ENCODE results near the gene RSPH1.

Gene RSPH1

DNA sequence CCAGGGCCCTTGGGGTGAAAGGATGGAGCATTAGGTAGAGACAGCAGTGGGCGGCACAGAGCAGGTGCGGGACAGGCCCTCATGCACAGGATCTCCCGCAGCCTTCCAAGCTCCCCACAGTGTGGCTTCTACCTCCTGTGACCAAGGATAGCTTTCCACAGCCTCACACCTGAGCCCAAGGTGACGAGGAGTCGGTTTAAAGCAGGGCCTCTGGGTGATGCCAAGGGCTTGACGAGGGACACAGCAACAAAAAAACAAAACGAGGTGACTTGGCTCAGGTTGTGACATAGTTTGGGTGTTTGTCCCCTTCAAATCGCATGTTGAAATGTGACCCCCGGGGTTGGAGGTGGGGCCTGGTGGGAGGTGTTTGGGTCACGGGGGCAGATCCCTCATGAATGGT lies 15.3 kb downstream of the RSPH1 start:
- Histone ChIP-seq H2AFZ (ENCODE audit: insufficient read depth, low read length, poor library complexity) (no peak overlapping the region), H3K79me2 (ENCODE audit: control insufficient read depth, insufficient read depth, low read length, poor library complexity) (no peaks in the 10 kb centered on the region), H3K4me1 (ENCODE audit: control insufficient read depth in 1 of 2, insufficient read depth in 2 of 2, low read length in 2 of 2) (no peaks in the 10 kb centered on the region), H3K27me3 (ENCODE audit: insufficient read depth, low read length) (no peaks in the 10 kb centered on the region), H3K79me1 (ENCODE audit: low read length) (no peaks in the 10 kb centered on the region), H3K9me3 (ENCODE audit: insufficient read depth, low read depth, low read length) (peaks cover 2% of the 10 kb centered on the region), H3K18ac (ENCODE audit: low read length) (no peak overlapping the region), H3K23ac (ENCODE audit: low read length) (no peak overlapping the region), H3K14ac (ENCODE audit: low read length) (no peak overlapping the region), H3K9ac (ENCODE audit: low read length) (no peak overlapping the region), H4K91ac (ENCODE audit: low read depth, low read length) (no peak overlapping the region), H3K4me3 (ENCODE audit: low read depth, low read length) (no peak overlapping the region), H4K8ac (ENCODE audit: low read depth, low read length) (no peak overlapping the region), H2AK5ac (ENCODE audit: low read length) (no peak overlapping the region), H3K4me2 (ENCODE audit: low read length) (no peak overlapping the region), H2BK5ac (ENCODE audit: low read depth, low read length, poor library complexity) (no peak overlapping the region), H3K36me3 (ENCODE audit: control insufficient read depth in 1 of 2, insufficient read depth in 2 of 2, low read length in 2 of 2) (no peaks in the 10 kb centered on the region), H3K4ac (ENCODE audit: low read depth, low read length) (no peak overlapping the region), H2BK12ac (ENCODE audit: low read length) (no peak overlapping the region), H4K12ac (ENCODE audit: low read depth, low read length) (no peak overlapping the region), H2BK120ac (ENCODE audit: insufficient read depth, low read length, poor library complexity) (no peak overlapping the region), H3K27ac (ENCODE audit: low read depth, low read length) (no peak overlapping the region)
- DNase-seq = no peak
- no CpG with 5 or more reads among the region's 10 CpGs for WGBS (ENCODE audit: extremely low coverage, insufficient coverage, insufficient read length)

DNA sequence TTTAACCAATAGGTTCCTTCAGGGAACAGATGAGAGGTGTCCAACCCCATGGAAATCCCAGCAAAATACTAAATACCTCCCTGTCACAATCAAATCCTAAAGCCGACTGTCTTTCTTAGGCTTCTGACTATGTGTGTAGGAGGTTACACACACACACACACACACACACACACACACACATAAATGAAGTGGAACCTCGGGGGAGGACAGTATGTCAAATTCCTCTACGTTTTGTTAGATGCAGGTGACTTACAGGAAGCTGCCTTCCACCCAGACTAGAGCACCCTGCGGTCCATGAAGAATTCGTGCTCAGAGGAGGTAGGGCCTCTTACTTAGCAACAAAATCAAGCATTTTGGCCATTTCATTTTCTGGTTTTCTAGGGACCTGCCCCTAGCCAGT lies 16.4 kb downstream of the RSPH1 start:
- no peak overlapping the region for H3K27ac ChIP-seq (ENCODE audit: low read depth, low read length)
- H4K12ac ChIP-seq (ENCODE audit: low read depth, low read length) = no peak overlapping the region
- H2BK120ac ChIP-seq (ENCODE audit: insufficient read depth, low read length, poor library complexity) = no peak overlapping the region
- no peak overlapping the region for H3K18ac ChIP-seq (ENCODE audit: low read length)
- no peak overlapping the region for H3K9ac ChIP-seq (ENCODE audit: low read length)
- no peak overlapping the region for H3K4me2 ChIP-seq (ENCODE audit: low read length)
- no peak overlapping the region for H3K14ac ChIP-seq (ENCODE audit: low read length)
- H4K91ac ChIP-seq (ENCODE audit: low read depth, low read length) = no peak overlapping the region
- H2AFZ ChIP-seq (ENCODE audit: insufficient read depth, low read length, poor library complexity) = no peak overlapping the region
- no peaks in the 10 kb centered on the region for H3K36me3 ChIP-seq (ENCODE audit: control insufficient read depth in 1 of 2, insufficient read depth in 2 of 2, low read length in 2 of 2)
- no peak overlapping the region for H2BK5ac ChIP-seq (ENCODE audit: low read depth, low read length, poor library complexity)
- no peaks in the 10 kb centered on the region for H3K4me1 ChIP-seq (ENCODE audit: control insufficient read depth in 1 of 2, insufficient read depth in 2 of 2, low read length in 2 of 2)
- H3K27me3 ChIP-seq (ENCODE audit: insufficient read depth, low read length) = no peaks in the 10 kb centered on the region
- H4K8ac ChIP-seq (ENCODE audit: low read depth, low read length) = no peak overlapping the region
- H3K9me3 ChIP-seq (ENCODE audit: insufficient read depth, low read depth, low read length) = no peaks in the 10 kb centered on the region
- H3K79me1 ChIP-seq (ENCODE audit: low read length) = no peaks in the 10 kb centered on the region
- H3K23ac ChIP-seq (ENCODE audit: low read length) = no peak overlapping the region
- no peak for DNase-seq
- H3K4me3 ChIP-seq (ENCODE audit: low read depth, low read length) = no peak overlapping the region
- H2AK5ac ChIP-seq (ENCODE audit: low read length) = no peak overlapping the region
- no peaks in the 10 kb centered on the region for H3K79me2 ChIP-seq (ENCODE audit: control insufficient read depth, insufficient read depth, low read length, poor library complexity)
- no peak overlapping the region for H3K4ac ChIP-seq (ENCODE audit: low read depth, low read length)
- H2BK12ac ChIP-seq (ENCODE audit: low read length) = no peak overlapping the region
- no CpG with 5 or more reads among the region's 5 CpGs for WGBS (ENCODE audit: extremely low coverage, insufficient coverage, insufficient read length)

GRCh38 chr21:42478504-42478903 lies 17.5 kb downstream of the RSPH1 start:
- Histone ChIP-seq H3K79me2 (ENCODE audit: control insufficient read depth, insufficient read depth, low read length, poor library complexity) (no peaks in the 10 kb centered on the region), H2BK5ac (ENCODE audit: low read depth, low read length, poor library complexity) (no peak overlapping the region), H3K14ac (ENCODE audit: low read length) (no peak overlapping the region), H3K4me3 (ENCODE audit: low read depth, low read length) (no peak overlapping the region), H3K23ac (ENCODE audit: low read length) (no peak overlapping the region), H4K91ac (ENCODE audit: low read depth, low read length) (no peak overlapping the region), H4K8ac (ENCODE audit: low read depth, low read length) (no peak overlapping the region), H3K4ac (ENCODE audit: low read depth, low read length) (no peak overlapping the region), H2AFZ (ENCODE audit: insufficient read depth, low read length, poor library complexity) (no peak overlapping the region), H2BK12ac (ENCODE audit: low read length) (no peak overlapping the region), H3K27me3 (ENCODE audit: insufficient read depth, low read length) (no peaks in the 10 kb centered on the region), H3K79me1 (ENCODE audit: low read length) (no peaks in the 10 kb centered on the region), H3K4me2 (ENCODE audit: low read length) (no peak overlapping the region), H2BK120ac (ENCODE audit: insufficient read depth, low read length, poor library complexity) (no peak overlapping the region), H2AK5ac (ENCODE audit: low read length) (no peak overlapping the region), H3K9me3 (ENCODE audit: insufficient read depth, low read depth, low read length) (no peaks in the 10 kb centered on the region), H4K12ac (ENCODE audit: low read depth, low read length) (no peak overlapping the region), H3K27ac (ENCODE audit: low read depth, low read length) (no peak overlapping the region), H3K36me3 (ENCODE audit: control insufficient read depth in 1 of 2, insufficient read depth in 2 of 2, low read length in 2 of 2) (no peaks in the 10 kb centered on the region), H3K9ac (ENCODE audit: low read length) (no peak overlapping the region), H3K4me1 (ENCODE audit: control insufficient read depth in 1 of 2, insufficient read depth in 2 of 2, low read length in 2 of 2) (peaks cover 9 to 10% of the 10 kb centered on the region in 2 experiments), H3K18ac (ENCODE audit: low read length) (no peak overlapping the region)
- WGBS (ENCODE audit: extremely low coverage, insufficient coverage, insufficient read length) = no CpG with 5 or more reads among the region's 7 CpGs
- no peak for DNase-seq

DNA sequence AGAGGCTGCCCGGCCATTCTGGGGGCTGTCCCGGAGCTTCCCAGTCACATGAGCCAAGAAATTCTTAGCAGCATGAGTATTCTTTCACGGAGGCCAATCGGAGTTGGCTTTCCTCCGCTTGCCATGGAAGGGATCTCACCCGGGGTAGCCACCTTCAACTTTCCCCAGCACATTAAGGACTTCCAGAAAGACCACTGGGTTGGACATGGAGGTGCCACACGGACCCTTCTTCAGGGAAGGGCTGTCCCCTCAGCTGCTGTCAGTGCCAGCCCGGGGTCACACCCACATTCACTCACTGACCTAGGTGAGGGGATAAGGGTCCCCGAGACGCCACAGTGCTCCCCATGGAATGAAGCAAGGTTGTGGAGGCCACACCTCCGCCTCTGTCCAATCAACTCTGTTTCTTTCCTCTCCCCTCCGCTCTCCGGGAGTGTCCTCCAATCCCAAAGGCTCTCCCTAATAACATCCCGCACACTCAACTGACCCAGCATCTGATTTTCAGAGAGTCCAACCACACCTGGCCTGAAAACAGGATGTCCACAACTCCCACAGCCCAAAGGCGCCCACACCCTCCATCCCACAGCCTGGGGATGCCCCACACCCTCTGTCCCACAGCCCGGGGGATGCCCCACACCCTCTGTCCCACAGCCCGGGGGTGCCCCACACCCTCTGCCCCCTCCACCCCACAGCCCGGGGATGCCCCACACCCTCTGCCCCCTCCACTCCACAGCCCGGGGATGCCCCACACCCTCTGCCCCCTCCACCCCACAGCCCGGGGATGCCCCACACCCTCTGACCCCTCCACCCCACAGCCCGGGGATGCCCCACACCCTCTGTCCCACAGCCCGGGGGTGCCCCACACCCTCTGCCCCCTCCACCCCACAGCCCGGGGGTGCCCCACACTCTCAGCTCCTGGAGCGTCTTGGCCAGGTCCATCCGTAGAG lies 19.4 kb downstream of the RSPH1 start:
- no peak overlapping the region for H3K9ac ChIP-seq (ENCODE audit: low read length)
- no peaks in the 10 kb centered on the region for H3K79me2 ChIP-seq (ENCODE audit: control insufficient read depth, insufficient read depth, low read length, poor library complexity)
- no peak overlapping the region for H4K8ac ChIP-seq (ENCODE audit: low read depth, low read length)
- H3K18ac ChIP-seq (ENCODE audit: low read length) = no peak overlapping the region
- H3K36me3 ChIP-seq (ENCODE audit: control insufficient read depth in 1 of 2, insufficient read depth in 2 of 2, low read length in 2 of 2) = no peaks in the 10 kb centered on the region
- H3K4me3 ChIP-seq (ENCODE audit: low read depth, low read length) = no peak overlapping the region
- no peak overlapping the region for H2BK12ac ChIP-seq (ENCODE audit: low read length)
- H3K9me3 ChIP-seq (ENCODE audit: insufficient read depth, low read depth, low read length) = no peaks in the 10 kb centered on the region
- no peak overlapping the region for H2BK5ac ChIP-seq (ENCODE audit: low read depth, low read length, poor library complexity)
- H2AK5ac ChIP-seq (ENCODE audit: low read length) = no peak overlapping the region
- no peak overlapping the region for H4K12ac ChIP-seq (ENCODE audit: low read depth, low read length)
- H3K14ac ChIP-seq (ENCODE audit: low read length) = no peak overlapping the region
- peaks cover 9 to 10% of the 10 kb centered on the region in 2 experiments for H3K4me1 ChIP-seq (ENCODE audit: control insufficient read depth in 1 of 2, insufficient read depth in 2 of 2, low read length in 2 of 2)
- WGBS (ENCODE audit: extremely low coverage, insufficient coverage, insufficient read length) = no CpG with 5 or more reads among the region's 25 CpGs
- no peak overlapping the region for H4K91ac ChIP-seq (ENCODE audit: low read depth, low read length)
- H2BK120ac ChIP-seq (ENCODE audit: insufficient read depth, low read length, poor library complexity) = no peak overlapping the region
- H3K27me3 ChIP-seq (ENCODE audit: insufficient read depth, low read length) = no peaks in the 10 kb centered on the region
- no peak for DNase-seq
- no peaks in the 10 kb centered on the region for H3K79me1 ChIP-seq (ENCODE audit: low read length)
- no peak overlapping the region for H3K27ac ChIP-seq (ENCODE audit: low read depth, low read length)
- no peak overlapping the region for H3K23ac ChIP-seq (ENCODE audit: low read length)
- no peak overlapping the region for H2AFZ ChIP-seq (ENCODE audit: insufficient read depth, low read length, poor library complexity)
- no peak overlapping the region for H3K4me2 ChIP-seq (ENCODE audit: low read length)
- no peak overlapping the region for H3K4ac ChIP-seq (ENCODE audit: low read depth, low read length)

Measured in trophoblast cell (in vitro differentiated cells and primary cell).